GM12875 (cell line): Measurements from ENCODE around the gene DCAF11.

Experiments used
- H3K4me3 ChIP-seq: one replicate; pipeline ENCODE4 v1.5.1; 2011; ENCODE audit warnings: low read depth, low read length, control low read depth
- CTCF ChIP-seq: IDR thresholded peaks from 2 replicates; pipeline ENCODE4 v1.5.1; 2011; ENCODE audit warnings: low read depth, mild to moderate bottlenecking, control low read depth, inconsistent platforms, low read length, moderate library complexity, borderline replicate concordance; ENCODE audit not compliant: insufficient read depth

DCAF11 gene

DNA sequence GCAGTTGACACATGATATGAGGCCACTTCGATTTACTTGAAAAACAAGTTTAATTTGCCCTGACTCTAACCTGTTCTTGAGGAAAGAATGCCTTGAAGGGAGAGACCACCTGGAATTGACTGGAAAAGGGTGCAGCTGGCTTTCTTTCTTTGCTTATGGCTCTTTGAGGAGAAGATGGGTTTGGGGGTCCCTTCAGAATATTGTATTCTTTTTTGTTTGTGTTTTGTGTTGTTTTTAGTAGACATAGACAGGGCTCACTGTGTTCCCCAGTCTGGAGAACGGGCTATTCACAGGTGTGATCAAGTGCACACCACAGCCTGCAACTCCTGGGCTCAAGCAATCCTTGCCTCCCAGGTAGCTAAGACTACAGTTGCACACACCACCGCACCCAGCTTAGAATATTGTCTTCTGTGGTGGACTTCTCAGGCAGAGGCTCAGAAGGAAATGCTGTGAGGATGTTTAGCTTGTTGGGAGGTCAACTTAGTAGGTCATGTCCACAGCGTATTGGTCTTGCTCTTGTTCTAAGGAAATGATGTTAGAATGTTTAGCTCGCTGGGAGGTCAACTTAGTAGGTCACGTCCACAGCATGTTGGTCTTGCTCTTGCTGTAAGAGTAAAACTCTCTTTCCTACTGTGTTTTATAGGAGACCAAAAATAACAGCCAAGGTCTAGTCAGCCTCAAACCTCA lies 1.7 kb downstream of the DCAF11 start:
- no peak for TF ChIP-seq CTCF
- H3K4me3 ChIP-seq: no peak overlapping the region

DNA sequence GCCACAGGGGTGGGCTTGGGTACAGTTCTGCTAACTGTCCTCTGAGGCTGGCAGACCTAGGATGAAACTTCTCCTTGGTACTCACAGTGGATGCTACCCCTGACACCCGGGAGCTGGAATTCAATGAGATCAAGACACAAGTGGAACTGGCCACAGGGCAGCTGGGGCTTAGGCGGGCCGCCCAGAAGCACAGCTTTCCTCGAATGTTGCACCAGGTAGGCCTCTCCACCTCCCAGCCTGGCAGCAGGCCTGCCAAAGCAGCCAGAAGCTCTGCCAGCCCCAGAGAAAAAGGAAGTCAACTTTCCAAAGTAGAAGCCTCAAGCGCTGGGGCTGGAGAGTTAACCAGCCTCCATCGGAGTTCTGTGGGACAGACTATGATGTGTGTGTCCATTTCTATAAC lies 2.6 kb downstream of the DCAF11 start:
- H3K4me3 ChIP-seq: no peak overlapping the region
- no peak for TF ChIP-seq CTCF

GRCh38 chr14:24119691-24120090 lies 5.1 kb downstream of the DCAF11 start:
- TF ChIP-seq CTCF: no peak
- H3K4me3 ChIP-seq: no peak overlapping the region

GRCh38 chr14:24121210-24121609 lies 6.6 kb downstream of the DCAF11 start:
- TF ChIP-seq CTCF: no peak

DNA sequence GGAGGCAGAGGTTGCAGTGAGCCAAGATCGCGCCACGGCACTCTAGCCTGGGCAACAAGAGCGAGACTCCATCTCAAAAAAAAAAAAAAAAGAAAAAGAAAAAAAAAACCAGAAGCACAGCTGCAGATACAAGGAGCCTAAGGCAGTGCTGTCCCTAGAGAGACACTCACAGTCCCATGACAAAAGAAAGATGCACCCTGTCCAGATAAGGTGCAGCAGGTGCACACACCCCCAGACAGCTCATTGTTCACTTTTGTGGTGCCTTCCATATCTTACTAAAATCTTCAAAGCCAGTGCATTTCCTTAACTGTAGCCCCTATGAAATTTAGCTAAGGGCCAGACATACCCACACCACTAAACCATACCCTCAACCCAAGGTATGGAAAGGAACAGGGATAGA lies 7.8 kb downstream of the DCAF11 start:
- no peak overlapping the region for H3K4me3 ChIP-seq
- no peak for TF ChIP-seq CTCF

More at GRCh38 chr14:24121210-24121609, 6.6 kb downstream of the DCAF11 start:
- no peak overlapping the region for H3K4me3 ChIP-seq

GRCh38 chr14:24122898-24123297 lies 8.3 kb downstream of the DCAF11 start:
- no peak overlapping the region for H3K4me3 ChIP-seq
- TF ChIP-seq CTCF: no peak
